Fibroblast of lung (primary cell): Measurements from ENCODE around the gene MRGPRE. TPM values are rescaled to one million over a fixed set of nuclear protein-coding genes. Genes with fewer than 3 reads are reported as not detected.

Experiments used
- DNase-seq, 2 donors: peaks; one replicate each; pipeline versions ENCODE4 v3.0.0 to v3.0.0-alpha.2; 2010; ENCODE audit warnings: low read depth in 2 of 2
- H2AFZ ChIP-seq: 2 replicates; pipeline ENCODE4 v1.5.1; 2012; ENCODE audit warnings: low read length, control low read depth, inconsistent platforms
- H3K27ac ChIP-seq: 2 replicates; pipeline ENCODE4 v1.5.1; 2011; ENCODE audit warnings: low read length, control low read depth; ENCODE audit not compliant: insufficient read depth
- H3K27me3 ChIP-seq: 2 replicates; pipeline ENCODE4 v1.5.1; 2011; ENCODE audit warnings: mild to moderate bottlenecking, low read length; ENCODE audit not compliant: control insufficient read depth, insufficient read depth
- H3K36me3 ChIP-seq: 2 replicates; pipeline ENCODE4 v1.5.1; 2011; ENCODE audit warnings: low read length; ENCODE audit not compliant: control insufficient read depth, insufficient read depth
- H3K4me1 ChIP-seq: 2 replicates; pipeline ENCODE4 v1.5.1; 2011; ENCODE audit warnings: low read length; ENCODE audit not compliant: control insufficient read depth, insufficient read depth; ENCODE audit errors: extremely low read depth
- H3K4me2 ChIP-seq: 2 replicates; pipeline ENCODE4 v1.5.1; 2011; ENCODE audit warnings: low read length, control low read depth; ENCODE audit not compliant: insufficient read depth; ENCODE audit errors: extremely low read depth
- H3K4me3 ChIP-seq, 4 experiments: fragments of 200-600 bp in 1 of 4; sonication (generic) in 1 of 4; replicated peaks in 1 of 4; 2 replicates each; pipeline ENCODE4 v1.5.1; 2011 to 2016; ENCODE audit warnings: low read length in 4 of 4, low read depth in 3 of 4, mild to moderate bottlenecking in 3 of 4, control low read depth in 2 of 4, inconsistent platforms in 1 of 4, mixed read lengths in 1 of 4; ENCODE audit not compliant: insufficient read depth in 1 of 4; ENCODE audit errors: control extremely low read depth in 1 of 4
- H3K79me2 ChIP-seq: 2 replicates; pipeline ENCODE4 v1.5.1; 2012; ENCODE audit warnings: mild to moderate bottlenecking, low read length, inconsistent platforms; ENCODE audit not compliant: control insufficient read depth, insufficient read depth
- H3K9ac ChIP-seq: 2 replicates; pipeline ENCODE4 v1.5.1; 2011; ENCODE audit warnings: mild to moderate bottlenecking, low read length, control low read depth; ENCODE audit not compliant: insufficient read depth
- H3K9me3 ChIP-seq: 2 replicates; pipeline ENCODE4 v1.5.1; 2012; ENCODE audit warnings: low read depth, low read length; ENCODE audit not compliant: control insufficient read depth, insufficient read depth
- H4K20me1 ChIP-seq: 2 replicates; pipeline ENCODE4 v1.5.1; 2011; ENCODE audit warnings: low read length; ENCODE audit not compliant: control insufficient read depth, insufficient read depth; ENCODE audit errors: extremely low read depth
- EZH2 ChIP-seq: IDR thresholded peaks from 2 replicates; pipeline ENCODE4 v1.5.1; 2012; ENCODE audit warnings: low read length, control low read depth, mild to moderate bottlenecking; ENCODE audit errors: missing control alignments
- polyA plus RNA-seq, 2 donors: library from polyadenylated mRNA; depleted of rRNA in 1 of 2; stranded (reverse) in 1 of 2; unstranded in 1 of 2; fragments of >200 nt; gene quantifications; 2 replicates each; pipeline ENCODE4 v1.2.1, GENCODE V29; 2011 to 2012; ENCODE audit warnings: missing spikeins in 1 of 2
- total RNA-seq: library from RNA; depleted of rRNA; stranded (reverse); fragments of >200 nt; gene quantifications from 2 replicates; pipeline ENCODE4 v1.2.1, GENCODE V29; 2014
- TF ChIP-seq, protein P1 (sequence below), 2 donors: IDR thresholded peaks in 1 of 2; conservative IDR thresholded peaks in 1 of 2; 1 replicate in 1 of 2; 2 replicates in 1 of 2; pipeline ENCODE4 v1.5.1; 2011 to 2012; ENCODE audit warnings: low read length in 2 of 2, control low read depth in 1 of 2, inconsistent platforms in 1 of 2, low read depth in 1 of 2, mild to moderate bottlenecking in 1 of 2

The MRGPRE gene
- total and polyA plus RNA-seq, 2 donors (not counting 1 experiment from before 2014, with no cell fraction given): 0.17 TPM; not detected in 1

DNA sequence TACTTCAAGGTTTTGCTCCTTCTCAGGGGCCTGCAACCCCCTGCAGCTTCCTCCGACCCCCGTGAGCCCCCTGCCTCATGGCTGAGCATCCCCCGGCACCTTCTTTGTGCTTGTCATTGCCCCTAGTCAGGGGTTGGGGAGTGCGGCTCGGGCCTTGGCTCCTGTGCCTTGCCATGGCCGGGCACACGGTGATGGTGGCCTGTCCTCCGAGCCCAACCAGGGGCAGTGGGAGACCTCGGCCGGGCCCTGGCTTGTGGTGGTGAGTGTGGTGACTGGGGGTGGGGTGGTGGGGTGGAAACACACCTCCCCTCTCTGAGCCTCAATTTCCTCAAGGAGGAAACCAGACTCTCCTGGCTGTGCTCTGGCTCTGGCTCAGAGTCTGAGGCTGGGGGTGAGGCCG is 12.1 kb downstream of the MRGPRE start:
- H3K9me3 ChIP-seq: no peaks in the 10 kb centered on the region
- no peak overlapping the region for H3K4me2 ChIP-seq
- no peak overlapping the region for H3K4me3 ChIP-seq
- TF ChIP-seq, protein P1, sequence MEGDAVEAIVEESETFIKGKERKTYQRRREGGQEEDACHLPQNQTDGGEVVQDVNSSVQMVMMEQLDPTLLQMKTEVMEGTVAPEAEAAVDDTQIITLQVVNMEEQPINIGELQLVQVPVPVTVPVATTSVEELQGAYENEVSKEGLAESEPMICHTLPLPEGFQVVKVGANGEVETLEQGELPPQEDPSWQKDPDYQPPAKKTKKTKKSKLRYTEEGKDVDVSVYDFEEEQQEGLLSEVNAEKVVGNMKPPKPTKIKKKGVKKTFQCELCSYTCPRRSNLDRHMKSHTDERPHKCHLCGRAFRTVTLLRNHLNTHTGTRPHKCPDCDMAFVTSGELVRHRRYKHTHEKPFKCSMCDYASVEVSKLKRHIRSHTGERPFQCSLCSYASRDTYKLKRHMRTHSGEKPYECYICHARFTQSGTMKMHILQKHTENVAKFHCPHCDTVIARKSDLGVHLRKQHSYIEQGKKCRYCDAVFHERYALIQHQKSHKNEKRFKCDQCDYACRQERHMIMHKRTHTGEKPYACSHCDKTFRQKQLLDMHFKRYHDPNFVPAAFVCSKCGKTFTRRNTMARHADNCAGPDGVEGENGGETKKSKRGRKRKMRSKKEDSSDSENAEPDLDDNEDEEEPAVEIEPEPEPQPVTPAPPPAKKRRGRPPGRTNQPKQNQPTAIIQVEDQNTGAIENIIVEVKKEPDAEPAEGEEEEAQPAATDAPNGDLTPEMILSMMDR (conservative IDR thresholded peaks at IDR 0.05 in 1 of 2, IDR thresholded peaks at IDR 0.05 in 1 of 2; ENCODE audit: low read depth in 1 of 2, low read length in 2 of 2): no peak
- TF ChIP-seq EZH2: no peak
- H3K27ac ChIP-seq: no peak overlapping the region
- no peaks in the 10 kb centered on the region for H4K20me1 ChIP-seq
- H2AFZ ChIP-seq: no peak overlapping the region
- no peak overlapping the region for H3K9ac ChIP-seq
- no peaks in the 10 kb centered on the region for H3K36me3 ChIP-seq
- peaks cover 2% of the 10 kb centered on the region for H3K27me3 ChIP-seq
- no peaks in the 10 kb centered on the region for H3K4me1 ChIP-seq
- H3K79me2 ChIP-seq: no peaks in the 10 kb centered on the region
- no peak for DNase-seq

DNA sequence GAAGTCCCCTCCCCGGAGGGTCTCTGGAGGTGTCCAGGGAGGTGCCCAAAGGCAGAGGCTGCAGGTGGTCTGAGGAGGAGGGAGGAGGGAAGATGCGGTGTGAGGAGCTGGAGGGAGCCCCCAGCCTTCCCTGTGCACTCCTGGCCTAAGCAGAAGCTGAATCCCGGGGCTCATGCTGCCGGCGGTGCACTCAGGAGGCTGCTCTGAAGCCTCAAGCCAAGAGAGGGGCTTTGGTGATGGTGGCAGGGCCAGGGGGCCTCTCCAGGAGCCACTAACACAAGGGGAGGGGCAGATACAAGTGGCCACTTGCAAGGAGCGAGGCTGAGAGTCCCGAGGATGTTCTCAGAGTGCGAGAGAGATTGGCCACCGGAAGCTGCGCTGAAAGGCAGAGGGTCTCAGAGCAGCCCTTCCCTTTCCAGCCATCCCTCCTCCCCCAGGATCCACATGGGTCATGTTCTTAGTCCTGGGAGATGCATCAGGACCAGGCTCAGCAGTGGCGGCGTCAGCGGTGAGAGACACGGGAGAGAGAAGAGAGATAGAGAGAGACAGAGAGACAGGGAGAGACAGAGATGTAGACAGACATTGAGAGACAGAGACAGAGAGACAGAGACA is 12.8 kb downstream of the MRGPRE start:
- Histone ChIP-seq H3K27ac (no peak overlapping the region), H3K9me3 (no peaks in the 10 kb centered on the region), H3K4me1 (no peaks in the 10 kb centered on the region), H3K79me2 (no peaks in the 10 kb centered on the region), H3K4me2 (no peak overlapping the region), H4K20me1 (no peaks in the 10 kb centered on the region), H3K9ac (no peak overlapping the region), H3K36me3 (no peaks in the 10 kb centered on the region), H3K27me3 (peaks cover 3% of the 10 kb centered on the region), H2AFZ (no peak overlapping the region), H3K4me3 (no peak overlapping the region)
- TF ChIP-seq, protein P1 (conservative IDR thresholded peaks at IDR 0.05 in 1 of 2, IDR thresholded peaks at IDR 0.05 in 1 of 2; ENCODE audit: low read depth in 1 of 2, low read length in 2 of 2): no peak
- TF ChIP-seq EZH2: no peak
- no peak for DNase-seq

DNA sequence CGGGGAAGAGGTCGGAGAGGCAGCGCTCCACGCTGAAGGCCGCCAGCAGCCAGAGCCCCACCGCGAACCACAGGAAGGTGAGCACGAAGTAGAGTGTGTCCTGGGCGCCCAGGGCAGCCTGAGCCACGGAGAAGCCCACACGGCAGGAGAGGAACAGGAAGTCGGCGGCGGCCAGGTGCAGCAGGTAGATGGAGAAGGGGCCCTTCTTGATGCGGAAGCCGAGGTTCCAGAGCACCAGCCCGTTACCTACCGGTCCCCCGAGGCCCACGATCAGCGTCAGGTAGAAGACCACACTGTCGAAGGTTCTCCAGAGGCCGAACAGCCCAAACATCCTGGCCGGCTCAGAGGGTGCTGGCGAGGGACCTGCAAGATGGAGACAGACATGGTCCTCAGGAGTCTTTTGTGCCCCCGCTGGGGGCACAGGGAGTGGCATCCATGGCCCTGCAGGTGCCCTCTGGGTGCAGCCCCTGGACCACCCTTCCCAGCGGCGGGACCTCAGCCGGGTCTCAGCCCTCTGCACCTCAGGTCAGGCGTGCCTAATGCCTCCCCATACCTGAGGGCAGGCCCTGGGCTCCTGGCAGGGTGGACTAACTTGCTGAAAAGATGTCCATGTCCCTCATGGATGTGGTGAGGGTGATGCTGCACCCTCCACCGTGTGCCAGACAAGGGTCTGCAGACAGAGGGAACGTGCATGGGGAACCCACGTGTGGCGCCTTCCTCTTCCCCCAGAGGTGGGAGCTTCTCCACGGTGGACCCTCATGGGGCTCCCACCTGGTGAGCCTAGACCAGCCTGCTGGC is 13.5 kb downstream of the MRGPRE start, which contains the start of gene MRGPRG:
MRGPRG (minus strand) TSS at position 331 of the 798 bp plus-strand sequence; CDS start at position 331, 0 bp downstream.
- no peaks in the 10 kb centered on the region for H3K79me2 ChIP-seq
- H3K4me3 ChIP-seq: no peak within 1 kb of the TSS
- H3K4me2 ChIP-seq: no peak within 1 kb of the TSS
- no peaks in the 10 kb centered on the region for H3K4me1 ChIP-seq
- TF ChIP-seq, protein P1 (conservative IDR thresholded peaks at IDR 0.05 in 1 of 2, IDR thresholded peaks at IDR 0.05 in 1 of 2; ENCODE audit: low read depth in 1 of 2, low read length in 2 of 2): no peak
- TF ChIP-seq EZH2: no peak
- H3K9me3 ChIP-seq: no peaks in the 10 kb centered on the region
- H3K36me3 ChIP-seq: no peaks in the 10 kb centered on the region
- H2AFZ ChIP-seq: no peak within 1 kb of the TSS
- no peak within 1 kb of the TSS for H3K9ac ChIP-seq
- no peaks in the 10 kb centered on the region for H4K20me1 ChIP-seq
- no peak within 1 kb of the TSS for H3K27ac ChIP-seq
- H3K27me3 ChIP-seq: peaks cover 6% of the 10 kb centered on the region
- DNase-seq: no peak
